Right ventricle myocardium superior (tissue), 1 donor: ENCODE data around the gene OR10K2. TPM values are rescaled to one million over a fixed set of nuclear protein-coding genes. Genes with fewer than 3 reads are reported as not detected.
"Not testable (repeated sequence)": the region's sequence is repeated elsewhere in the genome, so short reads cannot be mapped to it uniquely, and the experiment has no call there.

Experiments used
- ATAC-seq: fragments of 200-7000 bp; cut with Tn5 transposase; one replicate; pipeline ENCODE4 v1.9.1; 2020; ENCODE audit warnings: mild to moderate bottlenecking; ENCODE audit not compliant: poor library complexity
- DNase-seq: peaks from one replicate; pipeline ENCODE4 v3.0.0-alpha.2; 2020
- intact Hi-C: fragments of 100-400 bp; cut with DNase I; formaldehyde crosslinking; loops from one replicate; pipeline ENCODE4 v1.11.2; 2022
- long read RNA-seq: library from polyadenylated mRNA; unstranded; transcript quantifications from one replicate; pipeline ENCODE4 v2.0.0, GENCODE V29; 2021
- total RNA-seq: library from RNA; stranded (reverse); fragmentation: NEBNext Ultra II Directional; extraction: Animal tissue kit (Norgen Biotek cat#: 25700); gene quantifications from one replicate; pipeline ENCODE4 v1.2.1, GENCODE V29; 2021
- donor health status: DM: no; HTN: yes; CAD: no; lungs with severe emphysema.

The OR10K2 gene
- total RNA-seq: not detected
- long read RNA-seq: 0 reads

DNA sequence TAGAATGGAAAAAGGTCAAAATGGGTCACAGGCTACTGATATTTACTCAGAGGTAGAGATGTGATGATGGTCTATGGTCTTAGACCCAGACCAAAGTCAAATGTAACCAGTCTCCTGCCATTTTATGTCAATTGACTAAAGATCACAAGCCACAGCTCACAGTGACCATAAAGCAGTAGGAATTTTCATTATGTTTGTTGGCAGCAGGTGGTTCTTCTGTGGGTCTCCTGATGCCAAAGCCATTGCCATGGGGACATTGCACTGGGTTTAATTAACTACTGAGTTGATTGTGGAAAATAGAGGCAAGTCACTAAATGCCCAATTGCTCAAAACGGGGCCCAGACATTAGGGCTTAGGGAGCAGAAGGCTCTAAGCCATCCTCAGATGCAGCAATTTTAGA, at the start of gene OR10K2:
Gene OR10K2 (minus strand): TSS at position 101 of the 400 bp plus-strand sequence. CDS start 5,371 bp downstream, outside the sequence.
- DNase-seq: no peak
- no peak for ATAC-seq
- intact Hi-C loops: no loop called here

DNA sequence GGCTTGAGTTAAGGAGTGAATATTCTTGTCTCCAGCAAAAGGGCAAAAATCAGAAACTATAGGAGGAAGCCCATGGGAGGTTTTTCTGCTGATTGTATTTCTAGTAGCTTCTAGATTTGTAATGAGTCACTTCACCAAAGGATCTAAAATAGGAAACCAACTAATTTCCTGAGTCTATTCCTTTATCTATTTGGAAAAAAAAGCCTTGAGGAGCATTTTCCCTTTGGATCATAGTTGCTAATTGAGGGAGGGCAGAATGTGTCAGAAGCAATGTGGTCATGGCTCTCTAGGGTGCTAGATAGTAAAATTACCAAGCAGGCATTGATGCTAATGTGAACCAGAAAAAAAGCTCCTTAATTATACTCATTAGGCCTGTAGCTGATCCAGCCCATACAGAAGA, 45.9 kb upstream of the OR10K2 start, which contains the start of gene OR10R2:
Gene OR10R2 (plus strand): TSS at position 301 of the 400 bp plus-strand sequence. CDS start 106 bp downstream, outside the sequence.
- intact Hi-C loops: no loop called here
- no peak for DNase-seq

DNA sequence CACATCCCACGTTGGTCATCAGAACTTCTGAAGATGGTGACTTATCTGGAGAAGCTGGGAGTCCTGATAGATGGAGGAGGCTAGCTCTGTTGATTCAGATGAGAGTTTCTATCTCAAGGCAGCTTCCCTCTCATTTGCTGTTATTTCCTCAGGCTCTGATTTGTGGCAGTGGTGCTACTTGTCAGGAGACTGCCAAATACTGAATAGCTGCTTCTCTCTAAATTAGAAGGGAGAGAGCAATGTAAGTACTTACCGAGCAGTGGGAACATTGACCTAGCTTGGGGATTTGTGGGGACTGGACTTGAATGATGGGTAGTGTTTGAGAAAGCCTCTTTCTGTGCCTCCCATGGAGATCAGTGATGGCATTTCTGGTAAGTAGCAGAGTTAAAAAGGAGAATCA, 35.5 kb upstream of the OR10K2 start, which contains the start of gene OR10K1:
Gene OR10K1 (plus strand): TSS at position 301 of the 400 bp plus-strand sequence. CDS start 3,728 bp downstream, outside the sequence.
- intact Hi-C loops: no loop called here
- DNase-seq: no peak
- ATAC-seq: no peak

More for the DNA sequence above, 45.9 kb upstream of the OR10K2 start, which contains the start of gene OR10R2:
- ATAC-seq: no peak

DNA sequence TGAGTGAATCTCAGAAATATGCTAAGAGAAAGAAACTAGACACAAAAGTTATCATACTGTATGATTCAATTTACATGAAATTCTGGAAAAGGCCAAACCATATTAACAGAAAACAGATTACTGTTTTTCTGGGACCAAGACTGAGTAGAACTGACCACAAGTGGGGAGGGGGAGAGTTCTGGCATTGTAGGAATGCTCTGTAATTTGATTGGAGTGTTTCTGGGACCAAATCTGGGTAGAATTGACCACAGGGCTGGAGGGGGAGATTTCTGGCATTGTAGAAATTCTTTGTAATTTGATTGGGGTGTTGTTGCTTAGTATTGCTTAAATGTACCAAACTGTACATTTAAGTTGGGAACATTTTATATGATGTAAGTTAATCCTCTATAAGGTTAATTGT, 32.2 kb upstream of the OR10K2 start:
- DNase-seq: no peak
- no peak for ATAC-seq
- intact Hi-C loops: no loop called here

GRCh38 chr1:158457246-158457645, 31.2 kb upstream of the OR10K2 start:
- intact Hi-C loops: no loop called here
- no peak for DNase-seq
- ATAC-seq: no peak

- no peak for ATAC-seq
- intact Hi-C loops: no loop called here
- DNase-seq: no peak
Observed at GRCh38 chr1:158454537-158454936, 28.5 kb upstream of the OR10K2 start.

DNA sequence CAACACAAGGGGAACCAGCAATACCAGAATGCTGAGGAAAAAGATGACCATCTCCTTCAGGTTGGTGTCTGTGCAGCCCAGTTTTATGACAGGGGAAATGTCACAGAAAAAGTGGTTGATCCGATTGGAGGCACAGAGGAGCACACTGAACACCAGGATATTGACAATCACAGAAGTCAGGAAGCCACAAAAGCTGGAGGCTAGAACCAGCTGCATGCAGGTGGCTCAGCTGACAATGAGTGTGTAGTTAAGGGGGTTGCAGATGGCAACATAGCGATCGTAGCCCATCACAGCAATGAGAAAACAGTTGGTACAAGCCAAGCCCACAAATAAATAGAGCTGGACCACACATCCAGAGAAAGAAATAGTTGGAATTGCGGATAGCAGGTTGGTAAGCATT, 19.3 kb upstream of the OR10K2 start:
- DNase-seq (no peak), ATAC-seq (no peak)
- intact Hi-C loops: no loop called here

DNA sequence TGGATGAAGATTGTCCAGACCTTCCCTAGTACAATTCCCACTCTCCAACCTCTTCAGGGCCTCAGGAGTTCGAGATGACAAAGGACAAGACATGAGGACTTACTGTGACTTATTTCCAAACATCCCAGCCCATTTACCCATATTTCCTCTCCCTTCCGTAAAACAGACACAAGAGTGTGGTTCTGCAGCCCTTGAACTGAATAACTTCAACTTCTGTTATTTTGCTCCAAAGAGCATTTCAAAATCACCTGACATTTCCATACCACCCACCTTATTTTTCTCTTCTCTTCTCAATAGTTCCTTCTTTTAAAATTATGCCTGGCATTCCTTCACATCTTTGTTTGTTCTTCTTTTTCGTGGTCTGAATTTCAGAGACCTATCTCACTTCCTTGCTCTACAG, 8.7 kb upstream of the OR10K2 start:
- no peak for ATAC-seq
- no peak for DNase-seq
- intact Hi-C loops: no loop called here

- ATAC-seq, intact Hi-C loops, DNase-seq: not testable (repeated sequence)
Observed at GRCh38 chr1:158430163-158430562, 4.1 kb upstream of the OR10K2 start.

GRCh38 chr1:158425027-158425426, 1.0 kb downstream of the OR10K2 start:
- DNase-seq (no peak), ATAC-seq (no peak)
- intact Hi-C loops: no loop called here

DNA sequence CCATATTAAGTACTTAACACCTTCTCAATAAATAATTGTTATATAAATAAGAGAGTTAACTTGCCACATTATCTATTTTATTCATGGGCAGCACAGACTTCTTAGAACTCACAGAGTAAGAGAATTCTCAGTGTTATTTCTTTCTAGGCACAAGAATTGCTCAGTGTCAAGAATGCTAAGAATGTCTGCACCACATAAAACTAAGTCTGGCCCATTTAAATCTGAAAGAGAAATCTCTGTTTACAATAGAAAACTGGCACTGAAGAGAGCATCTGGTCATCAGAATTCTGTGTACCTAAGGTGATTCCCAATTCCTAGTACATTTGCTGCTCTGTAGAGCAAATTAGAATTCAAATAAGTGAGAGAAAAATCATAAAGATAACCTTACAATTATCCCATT, 3.8 kb downstream of the OR10K2 start:
- intact Hi-C loops: no loop called here
- no peak for ATAC-seq

GRCh38 chr1:158417586-158417985, 8.5 kb downstream of the OR10K2 start:
- no peak for DNase-seq
- intact Hi-C loops: no loop called here

More for the DNA sequence above, 3.8 kb downstream of the OR10K2 start:
- DNase-seq: no peak

GRCh38 chr1:158414651-158415345, 11.2 kb downstream of the OR10K2 start:
- DNase-seq (no peak), ATAC-seq (no peak)
- intact Hi-C loops: no loop called here

More at GRCh38 chr1:158417586-158417985, 8.5 kb downstream of the OR10K2 start:
- ATAC-seq: no peak

GRCh38 chr1:158407092-158407491, 18.9 kb downstream of the OR10K2 start:
- intact Hi-C loops: no loop called here
- DNase-seq (no peak), ATAC-seq (no peak)

DNA sequence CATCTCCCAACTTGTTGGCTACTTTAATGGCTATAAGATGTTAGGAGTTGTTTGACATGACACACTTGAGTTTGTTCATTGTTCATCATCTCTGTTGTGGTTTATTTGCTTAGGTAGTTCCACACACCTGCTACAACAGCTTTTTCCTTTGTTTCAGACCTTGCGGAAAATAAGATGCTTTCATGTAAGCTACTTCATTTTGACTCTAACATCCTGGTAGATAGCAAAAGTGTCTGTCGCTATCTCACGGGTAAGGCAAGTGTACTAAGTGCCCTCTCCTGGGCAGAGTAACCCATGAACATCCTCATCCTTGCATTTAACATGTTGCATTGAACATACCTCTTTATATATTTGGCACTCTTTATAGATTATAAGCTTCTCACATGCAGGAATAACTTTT, 25.2 kb downstream of the OR10K2 start:
- intact Hi-C loops: no loop called here
- ATAC-seq (no peak), DNase-seq (no peak)

- no peak for DNase-seq
- intact Hi-C loops: no loop called here
- no peak for ATAC-seq
Observed at GRCh38 chr1:158398818-158399514, 27.1 kb downstream of the OR10K2 start, which contains the start of gene OR10T2. Gene OR10T2, minus strand, starts transcription at chr1:158399466. Its CDS starts 0 bp downstream, at chr1:158399466.

GRCh38 chr1:158396646-158397045, 29.4 kb downstream of the OR10K2 start:
- no peak for DNase-seq
- intact Hi-C loops: no loop called here
- no peak for ATAC-seq

GRCh38 chr1:158393476-158393875, 32.6 kb downstream of the OR10K2 start:
- intact Hi-C loops: no loop called here
- DNase-seq: no peak
- no peak for ATAC-seq

- ATAC-seq (no peak), DNase-seq (no peak)
- intact Hi-C loops: no loop called here
Observed at GRCh38 chr1:158391099-158391498, 34.9 kb downstream of the OR10K2 start.

DNA sequence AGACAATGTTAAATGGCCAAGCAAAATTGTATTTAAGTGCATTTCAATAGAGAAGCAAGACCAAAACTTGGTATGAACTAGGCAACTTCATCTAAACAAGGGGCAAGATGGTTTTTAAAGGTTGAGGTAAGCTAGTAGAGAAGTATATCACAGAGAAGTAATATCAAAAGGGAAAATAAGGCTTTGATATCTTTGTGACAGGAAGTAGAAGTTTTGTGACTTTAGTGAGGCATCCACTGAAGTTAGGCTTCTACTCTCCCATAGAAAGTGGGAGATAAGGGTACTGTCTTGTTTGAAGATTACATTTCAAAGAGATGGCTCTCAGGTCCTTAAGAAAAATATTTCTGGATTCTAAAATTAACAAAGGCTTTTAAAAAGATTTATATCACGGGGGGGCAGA, 35.7 kb downstream of the OR10K2 start:
- ATAC-seq (no peak), DNase-seq (no peak)
- intact Hi-C loops: no loop called here
